ENCODE measurements around the gene ASB1. TPM values are rescaled to one million over a fixed set of nuclear protein-coding genes. Genes with fewer than 3 reads are reported as not detected.

ASB1 gene
- total RNA-seq, 1 experiment from 2014 or later: 46.0 TPM

DNA sequence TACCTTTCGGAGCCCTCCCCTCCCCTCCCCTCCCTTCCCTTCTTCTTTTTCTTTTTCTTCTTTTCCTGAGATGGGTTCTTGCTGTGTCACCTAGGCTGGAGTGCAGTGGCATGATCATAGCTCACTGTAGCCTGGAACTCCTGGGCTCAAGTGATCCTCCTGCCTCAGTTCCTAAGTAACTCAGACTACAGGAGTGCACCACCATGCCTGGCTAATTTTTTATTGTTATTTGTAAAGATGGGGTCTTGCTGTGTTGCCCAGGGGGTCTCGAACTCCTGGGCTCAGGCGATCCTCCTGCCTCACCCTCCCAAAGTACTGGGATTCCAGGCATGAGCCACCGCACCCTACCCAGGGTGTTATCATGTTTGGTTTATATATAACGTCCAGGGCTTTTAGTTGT, 66.7 kb downstream of the ASB1 start:
- Histone ChIP-seq H3K9me3 (ENCODE audit: control insufficient read depth, low read depth, low read length) (no peaks in the 10 kb centered on the region), H3K4me2 (ENCODE audit: insufficient read depth, insufficient read length, low read length) (no peak overlapping the region), H2AFZ (ENCODE audit: low read length) (no peak overlapping the region)

More for the DNA sequence above, 66.7 kb downstream of the ASB1 start:
- Histone ChIP-seq H3K14ac (ENCODE audit: insufficient read depth, low read length) (no peak overlapping the region), H2BK12ac (ENCODE audit: insufficient read length, low read depth, low read length) (no peak overlapping the region), H2BK15ac (ENCODE audit: low read depth, low read length) (no peak overlapping the region), H4K20me1 (ENCODE audit: control insufficient read depth, insufficient read depth, insufficient read length) (no peaks in the 10 kb centered on the region), H2AK5ac (ENCODE audit: insufficient read length, low read length) (no peak overlapping the region), H3K4me1 (ENCODE audit: insufficient read depth, low read length) (no peaks in the 10 kb centered on the region), H2BK20ac (ENCODE audit: low read depth, low read length, poor library complexity, severe bottlenecking) (no peak overlapping the region), H4K91ac (ENCODE audit: insufficient read length, low read depth, low read length) (no peak overlapping the region), H3K23ac (ENCODE audit: insufficient read length, low read depth, low read length) (no peak overlapping the region), H3T11ph (ENCODE audit: low read length) (no peak overlapping the region), H4K5ac (ENCODE audit: insufficient read length, low read depth, low read length) (no peak overlapping the region), H3K9ac (ENCODE audit: extremely low read depth, insufficient read length, low read length) (no peak overlapping the region), H3K18ac (ENCODE audit: insufficient read length, low read depth, low read length) (no peak overlapping the region), H3K79me2 (ENCODE audit: insufficient read depth, low read length) (no peaks in the 10 kb centered on the region), H3K4ac (ENCODE audit: low read depth, low read length) (no peak overlapping the region), H3K79me1 (ENCODE audit: insufficient read depth, low read depth, low read length, poor library complexity, severe bottlenecking) (no peaks in the 10 kb centered on the region), H4K8ac (replicated peaks; ENCODE audit: insufficient read length, low read depth, low read length) (no peak overlapping the region), H3K27me3 (ENCODE audit: insufficient read depth, low read length) (no peaks in the 10 kb centered on the region), H3K27ac (ENCODE audit: insufficient read length, low read depth, low read length) (no peak overlapping the region), H3K56ac (ENCODE audit: insufficient read length, low read depth, low read length) (no peak overlapping the region), H2BK120ac (ENCODE audit: low read depth, low read length, poor library complexity, severe bottlenecking) (no peak overlapping the region), H3K23me2 (ENCODE audit: insufficient read length, low read depth, low read length, poor library complexity, severe bottlenecking) (no peaks in the 10 kb centered on the region), H2BK5ac (ENCODE audit: insufficient read length, low read length) (no peak overlapping the region)
- no peak for TF ChIP-seq CTCF (conservative IDR thresholded peaks at IDR 0.05)
- WGBS (ENCODE audit: extremely low coverage, insufficient read length, low lambda C conversion rate): no CpG with 5 or more reads among the region's 5 CpGs
- Mint-ChIP-seq H3K4me3 (no peak overlapping the region), H3K27ac (peak overlapping the region in 1 of 3 experiments; percentile 41; a peak in 1 of 7 replicates), H3K9me3 (no peaks in the 10 kb centered on the region), H3K36me3 (ENCODE audit: insufficient read depth in 1 of 3, low read depth in 3 of 3) (no peaks in the 10 kb centered on the region), H3K27me3 (ENCODE audit: low read depth) (peaks cover 5% of the 10 kb centered on the region), H3K4me1 (peaks cover 10 to 12% of the 10 kb centered on the region in 2 experiments)
- DNase-seq: no peak
